Stimulated activated CD8-positive, alpha-beta memory T cell treated with anti-CD3 and anti-CD28 coated beads, Interleukin-15, amount 100 ng/mL, for 48 hours (primary cell): ENCODE data around the gene SHISA5.
"Not testable (repeated sequence)": the region's sequence is repeated elsewhere in the genome, so short reads cannot be mapped to it uniquely, and the experiment has no call there.

Experiments
- DNase-seq, 2 donors: peaks; one replicate each; pipeline ENCODE4 v3.0.0-alpha.2; 2020; ENCODE audit warnings: low read depth in 2 of 2

SHISA5 gene

DNA sequence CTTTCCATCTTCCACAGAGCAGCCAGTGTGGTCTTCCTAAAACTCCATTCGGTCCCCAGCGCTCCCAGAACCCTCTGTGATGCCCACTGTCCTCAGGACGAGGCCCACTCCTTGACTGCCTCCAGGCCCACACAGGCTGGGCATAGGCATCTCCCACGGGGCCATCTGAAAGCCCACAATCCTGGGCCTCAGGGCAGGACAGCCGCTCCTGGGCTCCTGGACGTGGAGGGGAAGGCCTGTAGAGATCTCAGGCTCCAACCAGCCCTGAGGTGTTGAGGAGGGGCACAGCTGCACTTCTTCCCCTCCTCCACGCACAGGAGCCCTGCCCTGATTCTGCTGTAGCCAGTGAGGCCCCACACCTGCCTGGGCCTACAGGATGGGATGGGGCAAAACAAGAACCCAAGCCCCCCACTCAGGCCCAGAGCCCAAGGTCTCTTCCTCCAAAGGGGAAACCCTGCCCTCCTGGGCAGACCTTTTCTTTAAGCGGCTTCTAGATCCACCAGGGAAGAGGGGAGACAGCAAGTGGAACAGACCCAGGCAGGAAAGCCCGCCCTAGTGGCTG is 25.9 kb downstream of the SHISA5 start:
- no peak for DNase-seq

DNA sequence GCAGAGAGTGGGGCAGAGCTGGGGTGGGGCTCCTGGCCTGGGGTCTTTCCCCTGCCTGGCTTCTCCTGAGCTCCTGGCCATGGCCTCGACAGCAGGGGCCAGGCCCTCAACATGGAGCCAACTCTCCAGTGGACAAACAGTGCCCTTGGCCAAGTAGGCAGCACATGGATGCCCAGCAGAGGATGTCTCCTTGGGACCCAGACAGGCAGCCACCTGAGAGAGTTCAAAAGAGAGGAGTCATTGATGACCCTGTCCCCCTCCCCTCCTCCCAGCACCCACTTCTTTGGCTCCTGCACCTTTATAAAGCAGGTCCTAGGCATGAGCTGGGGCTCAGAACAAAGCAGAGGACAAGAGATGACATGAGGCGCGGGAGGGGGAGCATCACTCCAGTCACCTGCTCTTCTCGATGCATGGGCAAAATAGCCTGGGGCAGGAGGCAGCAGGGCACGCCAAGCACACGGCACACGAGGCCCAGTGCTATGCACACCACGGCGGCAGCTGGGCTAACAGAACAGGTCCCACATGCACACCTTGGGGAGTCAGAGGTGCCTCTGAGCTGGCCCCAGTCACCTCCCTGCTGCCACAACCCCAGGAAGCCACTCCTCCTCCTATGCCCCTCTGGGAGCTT is 27.4 kb downstream of the SHISA5 start:
- no peak for DNase-seq

DNA sequence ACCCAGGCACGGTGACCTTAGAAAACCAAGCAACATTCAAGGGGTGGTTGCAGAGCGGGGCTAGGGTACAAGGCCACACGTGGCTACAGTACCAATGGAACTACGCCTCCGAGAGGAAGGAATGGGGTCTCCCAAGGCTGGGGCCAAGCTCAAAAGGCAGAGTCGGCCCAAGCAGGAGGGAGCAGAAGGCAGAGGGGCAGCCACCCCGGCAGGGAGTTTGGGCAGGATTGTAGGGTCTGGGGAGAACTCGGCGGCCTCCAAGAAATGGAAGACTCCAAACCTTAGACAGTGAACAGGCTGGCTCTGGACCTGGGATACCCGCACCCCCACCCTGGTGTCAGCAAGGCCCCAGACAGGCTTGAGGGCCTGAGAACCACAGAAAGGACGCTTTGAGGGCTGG is 28.8 kb downstream of the SHISA5 start:
- no peak for DNase-seq

DNA sequence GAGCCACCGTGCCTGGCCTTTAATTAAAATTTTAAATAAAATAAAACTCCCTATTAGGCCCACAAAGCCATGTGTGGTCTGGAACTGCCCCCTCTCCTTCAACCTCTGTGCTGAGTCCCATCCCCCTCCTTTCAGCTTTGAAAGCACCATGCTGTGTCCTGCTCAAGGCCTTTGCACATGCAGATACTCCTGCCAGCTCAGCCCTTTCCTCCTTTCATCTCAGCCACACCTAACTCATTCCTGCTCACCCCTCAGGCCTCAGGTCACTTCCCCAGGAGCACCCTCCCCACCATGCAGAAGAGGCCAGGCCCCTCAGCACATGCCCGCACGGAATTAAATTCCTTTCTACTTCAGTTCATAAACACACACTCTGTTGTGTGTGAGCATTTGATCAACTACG is 29.4 kb downstream of the SHISA5 start:
- no peak for DNase-seq

DNA sequence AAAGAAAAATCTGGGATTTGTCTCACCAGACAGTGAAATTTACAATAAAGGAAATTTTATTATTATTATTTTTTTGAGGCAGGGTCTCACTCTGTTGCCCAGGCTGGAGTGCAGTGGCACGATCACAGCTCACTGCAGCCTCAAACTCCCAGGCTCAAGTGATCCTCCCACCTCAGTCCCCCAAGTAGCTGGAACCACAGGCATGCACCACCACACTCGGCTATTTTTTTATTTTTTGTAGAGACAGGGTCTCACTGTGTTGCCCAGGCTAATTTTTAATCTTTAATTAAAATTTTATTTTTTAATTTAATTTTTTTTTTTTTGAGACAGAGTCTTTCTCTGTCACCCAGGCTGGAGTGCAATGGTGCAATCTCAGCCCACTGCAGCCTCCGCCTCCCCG is 29.9 kb downstream of the SHISA5 start:
- DNase-seq, result not testable (repeated sequence)

DNA sequence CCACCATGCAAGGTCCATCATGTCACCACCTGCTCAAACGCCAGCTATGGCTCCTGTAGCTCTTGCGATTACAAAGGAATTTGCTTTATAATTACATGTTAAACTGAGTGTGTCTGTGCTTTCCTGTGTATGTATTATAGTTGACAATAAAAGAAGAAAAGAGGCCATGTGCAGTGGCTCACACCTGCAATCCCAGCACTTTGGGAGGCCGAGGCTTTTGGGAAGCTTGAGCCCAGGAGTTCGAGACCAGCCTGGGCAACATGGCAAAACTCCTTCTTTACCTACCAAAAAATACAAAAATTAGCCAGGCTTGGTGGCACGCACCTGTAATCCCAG is 30.4 kb downstream of the SHISA5 start:
- no peak for DNase-seq

DNA sequence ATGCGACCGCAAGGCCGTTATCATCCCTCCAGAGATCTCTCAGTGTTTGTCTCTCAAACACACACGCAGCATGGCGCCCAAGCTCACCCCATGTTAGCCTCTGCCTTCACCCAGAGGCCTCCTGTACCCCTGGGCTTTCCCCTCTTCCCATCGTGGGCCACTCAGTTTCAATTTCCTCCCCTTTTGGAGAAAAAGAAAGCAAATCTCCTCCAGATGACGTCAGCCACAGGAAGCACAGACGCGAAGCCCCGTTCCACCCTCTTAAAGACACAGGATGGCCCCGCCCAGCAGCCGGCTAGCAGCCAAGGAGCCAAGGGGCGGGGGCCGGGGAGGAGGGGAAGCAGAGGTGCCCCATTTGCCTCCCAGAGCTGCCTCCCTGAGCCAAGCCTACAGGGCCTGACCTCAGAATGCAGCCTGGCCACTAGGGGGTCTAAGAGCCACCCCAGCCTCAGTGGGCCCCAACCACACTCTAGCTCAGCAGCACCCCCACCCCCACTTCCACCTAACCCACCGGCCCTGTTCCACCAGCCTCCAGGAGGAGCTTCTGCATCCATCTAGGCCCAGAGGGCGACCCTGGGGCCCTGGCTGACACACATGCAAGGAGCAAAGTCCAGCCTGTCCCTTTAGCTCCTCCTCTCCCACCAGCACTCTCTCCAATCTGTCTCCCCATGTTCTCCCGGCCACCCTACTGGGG is 30.9 kb downstream of the SHISA5 start:
- peak; percentile 93 to 94 for DNase-seq

DNA sequence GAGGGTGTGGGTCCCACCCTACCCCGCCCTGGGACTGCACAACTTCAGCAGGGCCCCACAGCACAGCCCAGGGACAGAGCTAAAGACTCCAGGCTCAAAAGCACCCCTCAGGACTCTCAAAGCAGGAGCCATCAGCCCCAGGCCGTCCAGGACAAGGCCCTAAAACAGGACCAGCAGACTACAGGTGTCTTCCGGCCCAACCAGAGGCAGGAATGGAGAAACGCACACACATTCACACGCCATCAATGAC is 31.4 kb downstream of the SHISA5 start:
- no peak for DNase-seq

DNA sequence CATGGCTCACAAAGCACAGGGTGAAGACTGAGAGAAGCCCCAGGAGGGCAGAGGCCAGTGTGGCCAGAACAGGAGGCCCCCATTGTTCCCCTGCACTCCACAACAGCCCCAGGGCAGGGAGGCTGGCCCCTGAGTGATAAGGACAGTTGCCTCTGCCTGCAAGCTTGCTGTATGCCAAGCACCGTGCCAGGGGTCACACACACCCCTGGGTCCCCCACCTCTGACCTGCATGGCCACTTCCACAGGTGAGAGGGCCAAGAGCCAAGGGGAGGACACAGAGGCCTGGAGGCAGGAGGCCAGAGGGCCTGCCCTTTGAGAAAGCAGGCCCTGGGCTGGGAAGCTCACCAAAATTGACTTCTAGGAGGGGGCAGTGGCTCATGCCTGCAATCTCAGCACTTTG is 33.7 kb downstream of the SHISA5 start:
- DNase-seq, result no peak

DNA sequence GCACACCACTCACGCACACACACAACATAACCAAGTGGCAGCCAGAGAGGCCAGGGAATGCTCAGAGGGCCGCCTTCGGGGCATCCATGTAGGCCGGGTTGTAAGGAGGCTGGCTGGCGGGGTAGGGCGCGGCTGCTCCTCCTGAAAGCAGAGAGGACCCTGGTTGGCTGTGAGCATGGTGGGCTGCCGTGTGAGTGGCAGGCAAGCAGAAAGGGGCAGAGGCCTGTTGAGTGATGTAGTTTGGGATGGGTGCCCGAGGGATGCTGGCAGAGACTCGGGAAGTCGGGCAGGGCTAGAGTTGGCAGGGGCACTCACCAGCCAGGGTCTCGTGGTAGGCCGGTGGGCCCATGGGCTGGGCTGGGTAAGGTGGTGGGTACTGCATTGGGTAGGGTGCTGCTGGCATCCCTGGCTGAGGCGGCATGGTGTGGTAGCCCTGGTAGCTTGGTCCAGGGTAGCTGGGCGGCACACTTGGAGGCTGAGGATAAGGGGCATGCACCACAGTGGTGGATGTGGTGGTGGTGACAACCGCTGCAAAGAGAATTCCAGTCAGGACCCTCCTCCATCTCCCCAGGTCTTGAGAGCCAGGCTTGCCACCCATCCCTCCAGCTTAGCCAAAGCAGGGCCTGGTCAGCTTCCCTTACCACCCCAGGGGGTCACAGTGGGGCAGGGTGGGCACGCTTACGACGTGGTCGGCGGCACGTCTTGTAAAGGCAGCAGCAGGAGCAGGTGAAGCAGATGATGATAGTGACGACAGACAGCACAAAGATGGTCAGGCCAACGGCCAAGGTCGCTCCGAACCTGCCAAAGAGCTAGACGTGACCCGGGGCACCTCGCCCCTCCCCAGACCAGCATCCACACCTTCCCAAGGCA is 34.7 kb downstream of the SHISA5 start:
- DNase-seq, result no peak

DNA sequence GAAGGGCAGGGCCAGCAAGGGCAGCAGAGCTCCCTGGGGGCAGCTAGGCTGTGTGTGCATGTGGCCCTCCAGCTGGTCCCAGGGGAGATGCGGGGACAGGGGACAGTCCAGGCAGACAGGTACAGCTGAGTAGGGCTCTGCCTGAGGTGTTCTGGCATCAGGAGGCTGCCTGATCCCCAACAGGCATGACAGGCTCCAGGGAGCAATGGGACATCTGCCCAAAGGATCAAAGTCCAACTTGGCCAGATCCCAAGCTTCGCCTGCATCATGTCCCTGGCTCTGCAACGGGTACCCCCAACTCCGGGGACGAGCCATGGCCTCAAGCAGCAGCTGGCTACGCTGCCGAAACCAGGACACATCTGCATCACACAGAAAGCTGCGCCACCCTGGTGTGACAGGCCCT is 35.6 kb downstream of the SHISA5 start:
- DNase-seq, result no peak

DNA sequence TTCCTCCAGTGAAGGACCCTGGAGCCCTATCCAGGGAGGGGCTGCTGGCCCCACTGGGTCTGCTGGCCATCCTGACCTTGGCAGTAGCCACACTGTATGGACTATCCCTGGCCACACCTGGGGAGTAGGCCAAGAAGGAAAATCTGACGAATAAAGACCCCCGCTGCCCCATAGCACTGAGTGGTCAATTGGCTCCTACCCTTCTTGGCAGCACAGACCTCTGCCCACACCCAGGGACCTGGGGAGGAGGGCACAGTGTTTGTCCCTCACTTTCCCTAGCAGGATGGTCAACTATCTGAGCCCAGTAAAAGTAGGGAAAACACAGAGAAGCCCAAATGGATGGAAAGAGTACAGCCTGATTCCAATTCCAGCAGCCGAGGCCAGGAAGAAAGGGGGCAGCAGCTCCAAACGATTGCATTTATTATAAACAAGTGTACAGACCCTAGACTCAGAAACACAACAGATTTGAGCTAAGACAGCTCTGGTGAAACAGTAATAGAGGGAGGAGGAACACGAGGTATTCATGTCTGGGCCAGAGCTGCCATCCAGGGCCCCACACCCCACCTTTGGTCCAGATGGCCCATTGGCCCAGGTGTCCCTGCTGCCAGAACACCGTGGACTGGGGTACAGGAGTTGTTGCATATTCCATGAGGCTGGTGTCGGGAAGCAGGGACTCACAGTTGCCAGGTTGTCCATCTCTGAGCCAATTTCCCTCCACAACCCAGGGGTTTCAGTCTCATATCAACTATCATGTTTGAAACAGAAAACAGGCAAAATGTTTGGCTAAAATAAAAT is 36.3 kb downstream of the SHISA5 start:
- DNase-seq, result no peak

DNA sequence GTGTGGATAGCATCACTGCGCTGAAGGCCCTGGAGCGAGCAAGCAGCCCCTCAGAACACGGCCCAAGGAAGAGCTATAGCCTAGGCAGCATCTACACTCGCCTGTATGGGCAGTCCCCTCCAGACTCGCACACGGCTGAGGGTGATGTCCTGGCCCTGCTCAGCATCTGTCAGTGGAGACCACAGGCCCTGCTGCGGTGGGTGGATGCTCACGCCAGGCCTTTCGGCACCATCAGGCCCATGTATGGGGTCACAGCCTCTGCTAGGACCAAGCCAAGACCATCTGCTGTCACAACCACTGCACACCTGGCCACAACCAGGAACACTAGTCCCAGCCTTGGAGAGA is 36.9 kb downstream of the SHISA5 start:
- no peak for DNase-seq

DNA sequence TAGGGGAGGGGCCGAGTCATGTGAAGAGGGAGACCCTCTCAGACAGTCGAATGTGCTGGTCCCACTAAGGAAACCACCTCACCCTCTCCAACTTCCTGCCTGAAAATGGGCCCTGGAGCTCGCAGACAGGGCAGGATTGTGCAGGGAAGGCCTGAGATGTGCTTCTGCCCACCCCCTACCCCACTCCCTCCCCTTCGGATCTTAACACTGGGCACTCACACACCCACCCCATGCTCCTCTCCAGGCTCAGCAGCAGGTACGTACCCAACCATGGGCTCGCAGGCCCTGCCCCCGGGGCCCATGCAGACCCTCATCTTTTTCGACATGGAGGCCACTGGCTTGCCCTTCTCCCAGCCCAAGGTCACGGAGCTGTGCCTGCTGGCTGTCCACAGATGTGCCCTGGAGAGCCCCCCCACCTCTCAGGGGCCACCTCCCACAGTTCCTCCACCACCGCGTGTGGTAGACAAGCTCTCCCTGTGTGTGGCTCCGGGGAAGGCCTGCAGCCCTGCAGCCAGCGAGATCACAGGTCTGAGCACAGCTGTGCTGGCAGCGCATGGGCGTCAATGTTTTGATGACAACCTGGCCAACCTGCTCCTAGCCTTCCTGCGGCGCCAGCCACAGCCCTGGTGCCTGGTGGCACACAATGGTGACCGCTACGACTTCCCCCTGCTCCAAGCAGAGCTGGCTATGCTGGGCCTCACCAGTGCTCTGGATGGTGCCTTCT is 37.4 kb downstream of the SHISA5 start:
- DNase-seq, result no peak

DNA sequence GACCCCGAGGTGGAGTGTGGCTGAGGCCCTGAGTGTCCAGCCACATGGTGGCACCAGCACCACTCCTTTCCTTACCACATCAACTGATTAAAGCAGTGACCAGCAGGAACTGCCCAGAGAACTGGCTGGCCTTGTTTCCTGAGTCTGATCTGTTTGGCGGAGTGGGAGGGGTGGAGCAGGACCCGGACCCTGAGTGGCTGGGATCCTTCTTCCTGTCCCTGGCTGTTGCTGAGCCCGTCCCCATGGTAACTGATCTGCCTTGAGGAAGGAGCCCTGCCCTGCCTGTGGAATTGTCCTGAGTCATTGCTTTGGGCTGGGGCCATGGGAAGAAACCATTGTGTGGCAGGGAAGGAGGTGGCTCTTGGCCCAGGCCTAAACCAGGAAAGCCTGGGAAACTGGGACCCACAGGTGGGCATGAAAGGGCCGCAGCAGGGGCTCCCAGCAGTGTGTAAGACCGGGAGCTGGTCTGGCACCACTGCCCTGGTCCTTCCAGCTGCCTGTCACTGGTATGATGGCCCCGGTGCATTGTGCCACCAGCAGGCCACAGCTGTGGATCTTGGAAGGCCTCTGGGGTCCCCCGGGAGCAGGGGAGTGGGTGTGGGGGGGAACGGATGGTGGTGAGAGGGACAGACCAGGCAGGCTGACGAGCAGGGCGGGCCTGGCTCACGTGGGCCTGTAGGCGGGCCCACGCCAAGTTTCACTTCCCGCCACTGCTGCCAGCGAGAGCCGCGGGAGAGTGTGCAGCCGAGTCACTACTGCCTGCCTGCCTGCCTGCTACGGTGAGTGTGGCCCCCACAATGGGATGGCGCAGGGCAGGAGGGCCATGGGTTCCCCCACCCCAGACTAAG is 38.2 kb downstream of the SHISA5 start:
- peak; percentile 75 to 78 for DNase-seq

DNA sequence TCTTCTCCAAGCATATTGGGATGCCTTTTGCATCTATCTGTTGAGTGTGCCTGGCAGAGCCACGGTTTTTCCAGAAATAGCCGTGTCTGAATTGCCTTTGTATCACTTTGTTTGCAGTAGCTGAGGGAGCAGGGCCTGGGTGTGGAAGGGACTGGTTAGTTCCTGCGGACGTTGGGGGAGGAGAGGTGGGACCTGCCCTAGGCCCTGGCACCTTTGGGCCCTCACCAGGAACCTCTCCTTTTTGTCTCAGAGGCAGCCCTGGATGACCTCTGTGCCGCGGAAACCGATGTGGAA is 38.8 kb downstream of the SHISA5 start:
- DNase-seq, result no peak

DNA sequence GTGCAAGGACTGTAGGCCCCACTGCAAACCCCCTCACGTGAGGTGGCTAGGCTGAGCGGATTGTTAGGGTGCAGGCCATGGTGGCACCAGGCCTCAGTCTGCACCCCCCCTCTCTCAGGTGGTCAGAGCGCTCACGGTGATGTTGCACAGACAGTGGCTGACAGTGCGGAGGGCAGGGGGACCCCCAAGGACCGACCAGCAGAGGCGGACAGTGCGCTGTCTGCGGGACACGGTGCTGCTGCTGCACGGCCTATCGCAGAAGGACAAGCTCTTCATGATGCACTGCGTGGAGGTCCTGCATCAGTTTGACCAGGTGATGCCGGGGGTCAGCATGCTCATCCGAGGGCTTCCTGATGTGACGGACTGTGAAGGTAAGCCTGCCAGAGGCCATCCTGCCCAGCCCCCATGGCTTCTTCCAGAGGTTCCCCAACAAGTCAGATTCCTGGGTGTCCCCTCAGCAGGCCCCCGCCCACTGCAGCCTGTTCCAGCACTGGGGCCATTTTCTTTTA is 39.2 kb downstream of the SHISA5 start:
- DNase-seq, result no peak

DNA sequence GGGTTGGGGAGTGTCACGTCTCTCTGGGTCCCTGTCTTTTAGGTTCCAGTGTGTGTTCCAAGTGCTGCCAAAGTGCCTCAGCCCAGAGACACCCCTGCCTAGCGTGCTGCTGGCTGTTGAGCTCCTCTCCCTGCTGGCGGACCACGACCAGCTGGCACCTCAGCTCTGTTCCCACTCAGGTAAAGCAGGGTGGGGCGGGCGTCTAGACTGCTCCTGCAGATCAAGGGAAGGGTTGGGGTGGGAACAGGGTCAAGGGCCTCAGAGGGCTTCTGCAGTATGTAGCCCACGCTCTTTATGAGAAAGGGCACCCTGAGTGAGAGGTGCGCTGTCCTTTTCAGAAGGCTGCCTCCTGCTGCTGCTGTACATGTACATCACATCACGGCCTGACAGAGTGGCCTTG is 40.3 kb downstream of the SHISA5 start:
- no peak for DNase-seq

DNA sequence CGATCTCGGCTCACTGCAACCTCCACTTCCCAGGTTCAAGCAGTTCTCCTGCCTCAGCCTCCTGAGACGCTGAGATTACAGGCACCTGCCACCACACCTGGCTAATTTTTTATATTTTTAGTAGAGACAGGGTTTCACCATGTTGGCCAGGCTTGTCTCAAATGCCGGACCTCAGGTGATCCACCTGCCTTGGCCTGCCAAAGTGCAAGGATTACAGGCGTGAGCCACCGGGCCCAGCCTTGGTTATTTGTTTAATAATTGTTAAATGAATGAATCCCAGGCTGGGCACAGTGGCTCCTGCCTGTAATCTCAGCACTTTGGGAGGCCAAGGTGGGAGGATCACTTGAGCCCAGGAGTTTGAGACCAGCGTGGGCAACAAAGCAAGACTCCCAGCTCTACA is 42.2 kb downstream of the SHISA5 start:
- DNase-seq, result not testable (repeated sequence)

DNA sequence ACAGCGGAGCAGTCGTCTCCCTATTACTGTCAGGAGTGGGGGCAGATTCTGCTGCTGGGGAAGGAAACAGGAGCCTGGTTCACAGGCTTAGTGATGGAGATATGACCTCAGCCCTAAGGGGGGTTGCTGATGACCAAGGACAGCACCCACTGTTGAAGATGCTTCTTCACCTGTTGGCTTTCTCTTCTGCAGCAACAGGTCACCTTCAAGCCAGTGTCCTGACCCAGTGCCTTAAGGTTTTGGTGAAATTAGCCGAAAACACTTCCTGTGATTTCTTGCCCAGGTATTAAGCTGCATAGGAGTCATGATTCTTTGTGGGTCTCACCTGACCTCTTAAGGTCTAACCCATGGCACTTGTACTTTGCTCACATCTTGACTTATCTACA is 43.5 kb downstream of the SHISA5 start:
- no peak for DNase-seq
